IMR-90 (cell line): ENCODE measurements around the gene MFN1.

Experiments
- CEBPB ChIP-seq: IDR thresholded peaks from 2 replicates; pipeline ENCODE4 v1.6.1; 2012; ENCODE audit warnings: low read depth, low read length, improper control_type of control experiment
- CTCF ChIP-seq: conservative IDR thresholded peaks from 2 replicates; pipeline ENCODE4 v1.5.1; 2012; ENCODE audit warnings: mild to moderate bottlenecking, low read depth, low read length, improper control_type of control experiment
- MAZ ChIP-seq: IDR thresholded peaks from 2 replicates; pipeline ENCODE4 v1.6.1; 2012; ENCODE audit warnings: low read depth, mild to moderate bottlenecking, low read length, improper control_type of control experiment, moderate library complexity, borderline replicate concordance
- POLR2A ChIP-seq: IDR thresholded peaks from 2 replicates; pipeline ENCODE4 v1.6.1; 2012; ENCODE audit warnings: mild to moderate bottlenecking, low read depth, low read length
- SMC3 ChIP-seq: fragments of 150-350 bp; IDR thresholded peaks from 2 replicates; pipeline ENCODE4 v1.6.1; 2016; ENCODE audit warnings: low read depth, mild to moderate bottlenecking, antibody characterized with exemption, low read length, moderate library complexity

GRCh38 chr3:179410331-179410730 lies 62.8 kb downstream of the MFN1 start:
- TF ChIP-seq CTCF (0 out of 2 replicates have a peak, but pooled peaks have one; percentile 20), POLR2A (no peak), SMC3 (no peak), CEBPB (no peak), MAZ (no peak)
